A549 (cell line): ENCODE results near the gene ATF2.

Experiments used
- CTCF ChIP-seq: fragments of >200 bp; sonication (Bioruptor Twin); formaldehyde crosslinking; IDR thresholded peaks from 3 replicates; pipeline ENCODE4 v1.5.1; 2016
- HDAC2 ChIP-seq: fragments of 200-600 bp; sonication (generic); IDR thresholded peaks from 2 replicates; pipeline ENCODE4 v1.6.1; 2016
- KDM5A ChIP-seq: fragments of 200-600 bp; sonication (generic); IDR thresholded peaks from 2 replicates; pipeline ENCODE4 v1.6.1; 2016; ENCODE audit warnings: antibody characterized with exemption, mild to moderate bottlenecking
- MAFK ChIP-seq: fragments of 450-650 bp; IDR thresholded peaks from 2 replicates; pipeline ENCODE4 v1.6.1; 2014; ENCODE audit not compliant: partially characterized antibody
- NPAS2 ChIP-seq: fragments of 250-450 bp; sonication (Bioruptor Pico); IDR thresholded peaks from 2 replicates; pipeline ENCODE4 v1.8.0; 2022; ENCODE audit warnings: mild to moderate bottlenecking, moderate library complexity, borderline replicate concordance
- POLR2A ChIP-seq: IDR thresholded peaks from 2 replicates; pipeline ENCODE4 v1.6.1; 2012; ENCODE audit warnings: mild to moderate bottlenecking, low read length
- RNF2 ChIP-seq: fragments of 200-600 bp; sonication (generic); IDR thresholded peaks from 2 replicates; pipeline ENCODE4 v1.6.1; 2016; ENCODE audit warnings: low read depth, mild to moderate bottlenecking, antibody characterized with exemption, moderate library complexity, borderline replicate concordance
- SMC3 ChIP-seq: fragments of >200 bp; sonication (Bioruptor Twin); formaldehyde crosslinking; IDR thresholded peaks from 3 replicates; pipeline ENCODE4 v1.6.1; 2018; ENCODE audit warnings: inconsistent platforms
- TF ChIP-seq, protein P1 (sequence below): fragments of 200-600 bp; sonication (generic); IDR thresholded peaks from 2 replicates; pipeline ENCODE4 v1.6.1; 2016; ENCODE audit warnings: antibody characterized with exemption, mild to moderate bottlenecking, moderate library complexity

- no peak for TF ChIP-seq SMC3
- no peak for TF ChIP-seq MAFK
- 0 out of 2 replicates have a peak, but pooled peaks have one; percentile 33 for TF ChIP-seq KDM5A
- TF ChIP-seq POLR2A, result no peak; the same call in 1 of the 2 replicates
- no peak for TF ChIP-seq CTCF
- no peak for TF ChIP-seq HDAC2
- TF ChIP-seq, protein P1, sequence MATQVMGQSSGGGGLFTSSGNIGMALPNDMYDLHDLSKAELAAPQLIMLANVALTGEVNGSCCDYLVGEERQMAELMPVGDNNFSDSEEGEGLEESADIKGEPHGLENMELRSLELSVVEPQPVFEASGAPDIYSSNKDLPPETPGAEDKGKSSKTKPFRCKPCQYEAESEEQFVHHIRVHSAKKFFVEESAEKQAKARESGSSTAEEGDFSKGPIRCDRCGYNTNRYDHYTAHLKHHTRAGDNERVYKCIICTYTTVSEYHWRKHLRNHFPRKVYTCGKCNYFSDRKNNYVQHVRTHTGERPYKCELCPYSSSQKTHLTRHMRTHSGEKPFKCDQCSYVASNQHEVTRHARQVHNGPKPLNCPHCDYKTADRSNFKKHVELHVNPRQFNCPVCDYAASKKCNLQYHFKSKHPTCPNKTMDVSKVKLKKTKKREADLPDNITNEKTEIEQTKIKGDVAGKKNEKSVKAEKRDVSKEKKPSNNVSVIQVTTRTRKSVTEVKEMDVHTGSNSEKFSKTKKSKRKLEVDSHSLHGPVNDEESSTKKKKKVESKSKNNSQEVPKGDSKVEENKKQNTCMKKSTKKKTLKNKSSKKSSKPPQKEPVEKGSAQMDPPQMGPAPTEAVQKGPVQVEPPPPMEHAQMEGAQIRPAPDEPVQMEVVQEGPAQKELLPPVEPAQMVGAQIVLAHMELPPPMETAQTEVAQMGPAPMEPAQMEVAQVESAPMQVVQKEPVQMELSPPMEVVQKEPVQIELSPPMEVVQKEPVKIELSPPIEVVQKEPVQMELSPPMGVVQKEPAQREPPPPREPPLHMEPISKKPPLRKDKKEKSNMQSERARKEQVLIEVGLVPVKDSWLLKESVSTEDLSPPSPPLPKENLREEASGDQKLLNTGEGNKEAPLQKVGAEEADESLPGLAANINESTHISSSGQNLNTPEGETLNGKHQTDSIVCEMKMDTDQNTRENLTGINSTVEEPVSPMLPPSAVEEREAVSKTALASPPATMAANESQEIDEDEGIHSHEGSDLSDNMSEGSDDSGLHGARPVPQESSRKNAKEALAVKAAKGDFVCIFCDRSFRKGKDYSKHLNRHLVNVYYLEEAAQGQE, result no peak
- no peak for TF ChIP-seq NPAS2 (CRISPR knock-in tag)
- TF ChIP-seq RNF2, result no peak
Measured at GRCh38 chr2:175167076-175167791, 769 bp downstream of the ATF2 start.
